Stomach (tissue), 4 donors: ENCODE data around the gene MYO1E.

Experiments used
- POLR2A ChIP-seq, 4 donors: fragments of 450-650 bp; IDR thresholded peaks; one replicate each; pipeline ENCODE4 v1.6.1; 2016; ENCODE audit warnings: antibody characterized with exemption in 4 of 4, control low read depth in 2 of 4, mild to moderate bottlenecking in 1 of 4, moderate library complexity in 1 of 4
- POLR2AphosphoS5 ChIP-seq, 3 donors: sonication (generic); formaldehyde crosslinking; IDR thresholded peaks; one replicate each; pipeline ENCODE4 v1.6.1; 2016; ENCODE audit warnings: antibody characterized with exemption in 3 of 3
- TF ChIP-seq, protein P1 (sequence below), 7 experiments: fragments of 450-650 bp in 4 of 7; fragments of 200-600 bp in 3 of 7; sonication (generic) in 3 of 7; IDR thresholded peaks; one replicate each; pipeline ENCODE4 v1.5.1; 2016 to 2019; ENCODE audit warnings: antibody characterized with exemption in 7 of 7, control low read depth in 2 of 7, mild to moderate bottlenecking in 1 of 7

DNA sequence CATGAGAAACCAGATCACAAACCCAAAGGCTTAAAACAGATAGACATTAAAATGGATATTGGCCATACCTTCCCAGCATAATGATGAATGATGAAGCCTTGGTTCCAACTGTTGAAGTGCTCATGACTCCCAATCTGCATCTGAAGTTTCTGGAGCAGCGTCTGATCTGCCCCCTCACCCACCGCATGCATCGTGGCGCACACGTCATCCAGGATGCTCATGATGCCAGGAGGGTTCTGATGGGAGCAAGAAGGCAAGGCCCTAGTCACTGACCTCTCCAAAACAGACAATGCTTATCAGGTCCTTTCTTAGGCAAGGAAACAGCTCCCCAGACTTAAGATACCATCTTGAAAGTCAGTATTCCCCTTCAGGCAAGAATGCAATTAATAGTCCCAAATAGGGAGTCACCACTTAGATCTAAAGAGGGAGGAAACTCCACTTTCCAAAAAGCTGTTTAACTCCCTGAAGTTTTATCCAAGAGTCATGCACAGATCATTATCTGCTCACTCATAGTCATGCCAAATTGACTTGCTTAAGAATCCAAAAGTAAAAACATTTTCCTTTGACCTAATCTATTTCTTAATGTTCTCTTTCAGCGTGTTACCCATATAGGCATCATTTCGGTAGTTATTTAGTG lies 163.9 kb downstream of the MYO1E start:
- TF ChIP-seq, protein P1, sequence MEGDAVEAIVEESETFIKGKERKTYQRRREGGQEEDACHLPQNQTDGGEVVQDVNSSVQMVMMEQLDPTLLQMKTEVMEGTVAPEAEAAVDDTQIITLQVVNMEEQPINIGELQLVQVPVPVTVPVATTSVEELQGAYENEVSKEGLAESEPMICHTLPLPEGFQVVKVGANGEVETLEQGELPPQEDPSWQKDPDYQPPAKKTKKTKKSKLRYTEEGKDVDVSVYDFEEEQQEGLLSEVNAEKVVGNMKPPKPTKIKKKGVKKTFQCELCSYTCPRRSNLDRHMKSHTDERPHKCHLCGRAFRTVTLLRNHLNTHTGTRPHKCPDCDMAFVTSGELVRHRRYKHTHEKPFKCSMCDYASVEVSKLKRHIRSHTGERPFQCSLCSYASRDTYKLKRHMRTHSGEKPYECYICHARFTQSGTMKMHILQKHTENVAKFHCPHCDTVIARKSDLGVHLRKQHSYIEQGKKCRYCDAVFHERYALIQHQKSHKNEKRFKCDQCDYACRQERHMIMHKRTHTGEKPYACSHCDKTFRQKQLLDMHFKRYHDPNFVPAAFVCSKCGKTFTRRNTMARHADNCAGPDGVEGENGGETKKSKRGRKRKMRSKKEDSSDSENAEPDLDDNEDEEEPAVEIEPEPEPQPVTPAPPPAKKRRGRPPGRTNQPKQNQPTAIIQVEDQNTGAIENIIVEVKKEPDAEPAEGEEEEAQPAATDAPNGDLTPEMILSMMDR (IDR thresholded peaks at IDR 0.05) = no peak
- TF ChIP-seq POLR2AphosphoS5 (IDR thresholded peaks at IDR 0.05) (no peak), POLR2A (IDR thresholded peaks at IDR 0.05) (no peak)
